Endothelial cell of umbilical vein (primary cell): ENCODE results near the gene USH1C. TPM values are rescaled to one million over a fixed set of nuclear protein-coding genes. Genes with fewer than 3 reads are reported as not detected.

Source experiments
- BruUV-seq: library from RNA; stranded (reverse); fragments of 400-500 nt; replicated peaks from 2 replicates; lab custom pipeline; 2021; lab: Mats Ljungman, UMichigan
- CTCF ChIA-PET: fragments of 300-600, 350-600 bp; sonication (Branson Sonifier 250); formaldehyde crosslinking; loops from one replicate; lab custom pipeline; 2021; ENCODE audit warnings: antibody characterized with exemption, inconsistent platforms; lab: Charles Lee
- POLR2A ChIA-PET: fragments of 300-600, 350-600 bp; sonication (Branson Sonifier 250); formaldehyde crosslinking; loops from one replicate; lab custom pipeline; 2021; ENCODE audit warnings: antibody characterized with exemption, inconsistent platforms; lab: Charles Lee
- DNase-seq: peaks from one replicate; pipeline ENCODE4 v3.0.0-alpha.2; 2011; ENCODE audit warnings: low read depth, low spot score
- FAIRE-seq: peaks from 2 replicates; lab custom pipeline; 2011; peaks lifted over from hg19 to GRCh38; lab: Jason Lieb, UNC
- H2AFZ ChIP-seq: 2 replicates; pipeline ENCODE4 v1.6.0; 2012; ENCODE audit warnings: low read depth, low read length, control low read depth, inconsistent platforms
- H3K27ac ChIP-seq: 2 replicates; pipeline ENCODE4 v1.5.1; 2011; ENCODE audit warnings: low read depth, mild to moderate bottlenecking, control low read depth, low read length, moderate library complexity; ENCODE audit not compliant: insufficient read depth
- H3K27me3 ChIP-seq, 2 experiments: 2 replicates each; pipeline versions ENCODE4 v1.6.0 to v1.6.1; 2011; ENCODE audit warnings: low read length in 2 of 2, mixed read lengths in 1 of 2; ENCODE audit not compliant: control insufficient read depth in 2 of 2, insufficient read depth in 2 of 2
- H3K36me3 ChIP-seq, 2 experiments: 2 replicates in 1 of 2; 3 replicates in 1 of 2; pipeline ENCODE4 v1.5.1; 2011; ENCODE audit warnings: low read length in 2 of 2, mild to moderate bottlenecking in 1 of 2, moderate library complexity in 1 of 2; ENCODE audit not compliant: control insufficient read depth in 2 of 2, insufficient read depth in 2 of 2; ENCODE audit errors: extremely low read depth in 1 of 2
- H3K4me1 ChIP-seq: 3 replicates; pipeline ENCODE4 v1.5.1; 2011; ENCODE audit warnings: mild to moderate bottlenecking, low read length; ENCODE audit not compliant: control insufficient read depth, insufficient read depth; ENCODE audit errors: extremely low read depth
- H3K4me2 ChIP-seq: 2 replicates; pipeline ENCODE4 v1.6.1; 2011; ENCODE audit warnings: low read length, control low read depth, mixed read lengths; ENCODE audit not compliant: insufficient read depth
- H3K4me3 ChIP-seq, 3 experiments: fragments of 200-600 bp in 1 of 3; sonication (generic), shearing (Covaris generic) in 1 of 3; replicated peaks in 1 of 3; 2 replicates each; pipeline ENCODE4 v1.5.1; 2011 to 2016; ENCODE audit warnings: control low read depth in 3 of 3, low read length in 3 of 3, mild to moderate bottlenecking in 2 of 3, inconsistent platforms in 1 of 3, low read depth in 1 of 3, moderate library complexity in 1 of 3; ENCODE audit not compliant: insufficient read depth in 1 of 3
- H3K79me2 ChIP-seq: 2 replicates; pipeline ENCODE4 v1.6.0; 2012; ENCODE audit warnings: low read length, inconsistent platforms; ENCODE audit not compliant: control insufficient read depth, insufficient read depth
- H3K9ac ChIP-seq: replicated peaks from 2 replicates; pipeline ENCODE3; 2011; ENCODE audit warnings: low read length, control low read depth; ENCODE audit not compliant: insufficient read depth; ENCODE audit errors: extremely low read depth
- H3K9me1 ChIP-seq: replicated peaks from 3 replicates; pipeline ENCODE4 v1.6.0; 2011; ENCODE audit warnings: mild to moderate bottlenecking, low read length; ENCODE audit not compliant: control insufficient read depth, insufficient read depth; ENCODE audit errors: extremely low read depth
- H3K9me3 ChIP-seq: replicated peaks from 2 replicates; pipeline ENCODE4 v1.5.1; 2012; ENCODE audit warnings: low read length, inconsistent platforms; ENCODE audit not compliant: control insufficient read depth, insufficient read depth
- H4K20me1 ChIP-seq: replicated peaks from 2 replicates; pipeline ENCODE3; 2011; ENCODE audit warnings: mild to moderate bottlenecking, low read length; ENCODE audit not compliant: control insufficient read depth, insufficient read depth; ENCODE audit errors: extremely low read depth
- CTCF ChIP-seq, 2 donors: IDR thresholded peaks; 1 replicate in 1 of 2; 2 replicates in 1 of 2; pipeline ENCODE4 v1.5.1; 2011; ENCODE audit warnings: low read length in 2 of 2, mild to moderate bottlenecking in 2 of 2, moderate library complexity in 2 of 2, control low read depth in 1 of 2, inconsistent platforms in 1 of 2, low read depth in 1 of 2; ENCODE audit not compliant: insufficient read depth in 1 of 2; ENCODE audit errors: extremely low read depth in 1 of 2
- EZH2 ChIP-seq: IDR thresholded peaks from 2 replicates; pipeline ENCODE4 v1.6.1; 2012; ENCODE audit warnings: borderline replicate concordance, low read depth, mild to moderate bottlenecking, moderate library complexity, low read length, inconsistent platforms; ENCODE audit not compliant: severe bottlenecking
- FOS ChIP-seq: IDR thresholded peaks from 2 replicates; pipeline ENCODE4 v1.6.1; 2011; ENCODE audit warnings: mild to moderate bottlenecking, low read length, moderate library complexity, borderline replicate concordance; ENCODE audit not compliant: insufficient read depth
- GATA2 ChIP-seq: IDR thresholded peaks from 2 replicates; pipeline ENCODE4 v1.7.0; 2011; ENCODE audit warnings: low read depth, mild to moderate bottlenecking, moderate library complexity, mixed read lengths, low read length; ENCODE audit not compliant: insufficient read length, insufficient read depth
- JUN ChIP-seq: IDR thresholded peaks from 2 replicates; pipeline ENCODE4 v1.6.1; 2011; ENCODE audit warnings: borderline replicate concordance, low read depth; ENCODE audit not compliant: insufficient read length, insufficient read depth
- MAX ChIP-seq: IDR thresholded peaks from 2 replicates; pipeline ENCODE4 v1.6.1; 2011; ENCODE audit not compliant: insufficient read depth, insufficient read length
- MYC ChIP-seq: IDR thresholded peaks from one replicate; pipeline ENCODE4 v1.6.1; 2011; ENCODE audit warnings: mild to moderate bottlenecking, low read depth, low read length
- POLR2A ChIP-seq: IDR thresholded peaks from 2 replicates; pipeline ENCODE4 v1.6.1; 2012; ENCODE audit warnings: low read depth, mild to moderate bottlenecking, control low read depth, low read length
- POLR2AphosphoS5 ChIP-seq: IDR thresholded peaks from 2 replicates; pipeline ENCODE4 v1.6.1; 2012; ENCODE audit warnings: low read depth, mild to moderate bottlenecking, control low read depth, low read length, moderate library complexity; ENCODE audit not compliant: insufficient read depth
- dilution Hi-C: fragments of 300-500 bp; cut with MboI; formaldehyde crosslinking; loops from one replicate; pipeline ENCODE4 v1.15.0; 2019; ENCODE audit warnings: low sequenced_read_pairs; ENCODE audit not compliant: extremely low pct_ligation_motif_present
- intact Hi-C: fragments of 100-400 bp; cut with micrococcal nuclease; formaldehyde crosslinking; loops from one replicate; pipeline ENCODE4 v1.10.0; 2022
- polyA plus RNA-seq, 4 experiments: library from polyadenylated mRNA; depleted of rRNA in 3 of 4; stranded (reverse) in 3 of 4; unstranded in 1 of 4; fragments of >200 nt; gene quantifications; 2 replicates each; pipeline versions ENCODE4 v1.2.1 to v1.2.3, GENCODE V29; 2011 to 2012; ENCODE audit warnings: missing spikeins in 1 of 4
- total RNA-seq: library from RNA; stranded (reverse); gene quantifications from 2 replicates; pipeline ENCODE4 v1.2.3, GENCODE V29; 2021

Gene USH1C
- total and polyA plus RNA-seq, 2 donors (not counting 3 experiments of a cell fraction or from before 2014, with no cell fraction given): not detected

- no peak for DNase-seq
- no peak overlapping the region for H3K27ac ChIP-seq
- H3K9me1 ChIP-seq: no peaks in the 10 kb centered on the region
- no peak overlapping the region for H2AFZ ChIP-seq
- ChIA-PET POLR2A (no interaction called here), CTCF (interaction anchor here (1.0 kb wide), 1 partner anchor 23 kb away, joined by 4 read pairs; no protein-coding TSS in a partner anchor)
- H3K4me1 ChIP-seq: no peaks in the 10 kb centered on the region
- no peaks in the 10 kb centered on the region for H3K27me3 ChIP-seq
- H3K4me2 ChIP-seq: no peak overlapping the region
- H3K36me3 ChIP-seq: no peaks in the 10 kb centered on the region
- no TSS peak for BruUV-seq
- dilution Hi-C loops (no loop called here), intact Hi-C loops (no loop called here)
- TF ChIP-seq FOS (no peak), POLR2AphosphoS5 (no peak), EZH2 (no peak), MYC (no peak), CTCF (IDR thresholded peaks at IDR 0.05; ENCODE audit: extremely low read depth in 1 of 2, insufficient read depth in 1 of 2, low read depth in 1 of 2, low read length in 2 of 2) (no peak), MAX (no peak), POLR2A (no peak), JUN (no peak), GATA2 (no peak)
- no peak for FAIRE-seq
- no peaks in the 10 kb centered on the region for H3K9me3 ChIP-seq
- no peaks in the 10 kb centered on the region for H4K20me1 ChIP-seq
- no peak overlapping the region for H3K9ac ChIP-seq
- no peaks in the 10 kb centered on the region for H3K79me2 ChIP-seq
- H3K4me3 ChIP-seq: no peak overlapping the region
These were observed 31.5 kb upstream of the USH1C start for GRCh38 chr11:17575431-17576425.
